GM12892 (cell line): ENCODE results near the gene PCP4L1.
"Not testable (repeated sequence)": the region's sequence is repeated elsewhere in the genome, so short reads cannot be mapped to it uniquely, and the experiment has no call there.

Source experiments
- DNase-seq: peaks from one replicate; pipeline ENCODE4 v3.0.0; 2011; ENCODE audit not compliant: insufficient read length
- FAIRE-seq: peaks from 2 replicates; lab custom pipeline; 2011; peaks lifted over from hg19 to GRCh38; lab: Jason Lieb, UNC
- POLR2A ChIP-seq: IDR thresholded peaks from 2 replicates; pipeline ENCODE4 v1.6.1; 2011; ENCODE audit warnings: low read depth, low read length, control low read depth
- POLR2AphosphoS5 ChIP-seq: IDR thresholded peaks from 2 replicates; pipeline ENCODE4 v1.6.1; 2011; ENCODE audit warnings: low read depth, low read length, control low read depth
- TAF1 ChIP-seq: IDR thresholded peaks from 2 replicates; pipeline ENCODE4 v1.6.1; 2011; ENCODE audit warnings: low read depth, mild to moderate bottlenecking, control low read depth, low read length, borderline replicate concordance

PCP4L1 gene

GRCh38 chr1:161222175-161223019 lies 36.1 kb upstream of the PCP4L1 start:
- DNase-seq (no peak), FAIRE-seq (no peak)
- TF ChIP-seq POLR2AphosphoS5 = no peak
- no peak for TF ChIP-seq POLR2A

GRCh38 chr1:161223805-161224694 lies 34.5 kb upstream of the PCP4L1 start:
- FAIRE-seq (no peak), DNase-seq (no peak)
- TF ChIP-seq TAF1 = no peak
- TF ChIP-seq POLR2A = no peak
- TF ChIP-seq POLR2AphosphoS5 = no peak

GRCh38 chr1:161224695-161225087 lies 33.9 kb upstream of the PCP4L1 start:
- not testable (repeated sequence) for DNase-seq, FAIRE-seq

GRCh38 chr1:161225178-161225533 lies 33.4 kb upstream of the PCP4L1 start:
- no peak for DNase-seq
- FAIRE-seq = no peak
- no peak for TF ChIP-seq TAF1
- no peak for TF ChIP-seq POLR2A
- no peak for TF ChIP-seq POLR2AphosphoS5

GRCh38 chr1:161225534-161226319 lies 32.8 kb upstream of the PCP4L1 start, which contains the start of gene TOMM40L:
TOMM40L (plus strand) TSS chr1:161226060; CDS start chr1:161226490, 430 bp downstream.
- TF ChIP-seq TAF1 (peak; percentile 64; the same call in 1 of the 2 replicates), POLR2A (0 out of 2 replicates have a peak, but pooled peaks have one; percentile 40), POLR2AphosphoS5 (no peak)
- FAIRE-seq (peak; percentile 95), DNase-seq (peak; percentile 85)

- FAIRE-seq (no peak), DNase-seq (no peak)
- TF ChIP-seq POLR2AphosphoS5 (no peak), TAF1 (no peak), POLR2A (no peak)
These were observed 32.2 kb upstream of the PCP4L1 start for GRCh38 chr1:161226320-161226711.

- TF ChIP-seq TAF1 (no peak), POLR2A (no peak), POLR2AphosphoS5 (no peak)
- FAIRE-seq = no peak
- no peak for DNase-seq
These were observed 31.8 kb upstream of the PCP4L1 start for GRCh38 chr1:161226759-161227158.

- FAIRE-seq (peak; percentile 88), DNase-seq (peak; percentile 53)
- TF ChIP-seq TAF1 (no peak), POLR2AphosphoS5 (no peak), POLR2A (no peak)
These were observed 31.2 kb upstream of the PCP4L1 start for GRCh38 chr1:161227196-161227871.

- FAIRE-seq (no peak), DNase-seq (no peak)
- no peak for TF ChIP-seq POLR2AphosphoS5
- no peak for TF ChIP-seq TAF1
- no peak for TF ChIP-seq POLR2A
These were observed 30.5 kb upstream of the PCP4L1 start for GRCh38 chr1:161228032-161228431.

GRCh38 chr1:161229896-161230295 lies 28.6 kb upstream of the PCP4L1 start:
- DNase-seq (no peak), FAIRE-seq (no peak)
- no peak for TF ChIP-seq POLR2AphosphoS5
- no peak for TF ChIP-seq POLR2A
- TF ChIP-seq TAF1 = no peak

GRCh38 chr1:161230762-161231161 lies 27.8 kb upstream of the PCP4L1 start:
- no peak for DNase-seq
- TF ChIP-seq POLR2AphosphoS5 (no peak), POLR2A (no peak), TAF1 (no peak)
- no peak for FAIRE-seq

GRCh38 chr1:161233102-161233501 lies 25.4 kb upstream of the PCP4L1 start:
- DNase-seq (no peak), FAIRE-seq (no peak)
- TF ChIP-seq POLR2A = no peak
- TF ChIP-seq POLR2AphosphoS5 = no peak
- TF ChIP-seq TAF1 = no peak
